ENCODE data around the gene PPM1E. TPM values are rescaled to one million over a fixed set of nuclear protein-coding genes. Genes with fewer than 3 reads are reported as not detected.

The PPM1E gene
- total RNA-seq, 2 donors from 2014 or later: not detected

- Mint-ChIP-seq H3K4me3 (no peak overlapping the region), H3K27ac (peak overlapping the region; percentile 52 to 67), H3K4me1 (ENCODE audit: low read depth in 2 of 2) (peaks cover 5 to 11% of the 10 kb centered on the region in 2 donors), H3K27me3 (no peaks in the 10 kb centered on the region), H3K9me3 (no peaks in the 10 kb centered on the region), H3K36me3 (peaks cover 3% of the 10 kb centered on the region)
- ATAC-seq (no peak), DNase-seq (ENCODE audit: low spot score) (peak; percentile 66)
Observed at GRCh38 chr17:59004338-59005111, 248.9 kb downstream of the PPM1E start.

GRCh38 chr17:59007995-59008394, 252.3 kb downstream of the PPM1E start:
- H3K4me1 Mint-ChIP-seq (ENCODE audit: low read depth in 2 of 2): peaks cover 2 to 4% of the 10 kb centered on the region in 2 donors
- ATAC-seq (no peak), DNase-seq (ENCODE audit: low spot score) (no peak)
- H3K9me3 Mint-ChIP-seq: no peaks in the 10 kb centered on the region
- H3K27me3 Mint-ChIP-seq: no peaks in the 10 kb centered on the region
- H3K4me3 Mint-ChIP-seq: no peak overlapping the region
- H3K36me3 Mint-ChIP-seq: peaks cover 6% of the 10 kb centered on the region
- no peak overlapping the region for H3K27ac Mint-ChIP-seq

- Mint-ChIP-seq H3K27me3 (no peaks in the 10 kb centered on the region), H3K4me1 (ENCODE audit: low read depth in 2 of 2) (peaks cover 2 to 4% of the 10 kb centered on the region in 2 donors), H3K27ac (no peak overlapping the region), H3K36me3 (peaks cover 6% of the 10 kb centered on the region), H3K4me3 (no peak overlapping the region), H3K9me3 (no peaks in the 10 kb centered on the region)
- DNase-seq (ENCODE audit: low spot score) (no peak), ATAC-seq (no peak)
Observed at GRCh38 chr17:59008737-59009136, 253.1 kb downstream of the PPM1E start.

- no peaks in the 10 kb centered on the region for H3K4me1 Mint-ChIP-seq (ENCODE audit: low read depth in 2 of 2)
- no peak for ATAC-seq
Observed at GRCh38 chr17:59010026-59010425, 254.4 kb downstream of the PPM1E start.

GRCh38 chr17:59011975-59012374, 256.3 kb downstream of the PPM1E start:
- H3K4me3 Mint-ChIP-seq: no peak overlapping the region
- no peak overlapping the region for H3K27ac Mint-ChIP-seq
- no peaks in the 10 kb centered on the region for H3K27me3 Mint-ChIP-seq
- no peaks in the 10 kb centered on the region for H3K9me3 Mint-ChIP-seq
- H3K36me3 Mint-ChIP-seq: peaks cover 6% of the 10 kb centered on the region
- no peak for ATAC-seq
- H3K4me1 Mint-ChIP-seq (ENCODE audit: low read depth in 2 of 2): no peaks in the 10 kb centered on the region
- DNase-seq (ENCODE audit: low spot score): no peak

More at GRCh38 chr17:59010026-59010425, 254.4 kb downstream of the PPM1E start:
- no peak overlapping the region for H3K4me3 Mint-ChIP-seq
- H3K27ac Mint-ChIP-seq: no peak overlapping the region
- peaks cover 6% of the 10 kb centered on the region for H3K36me3 Mint-ChIP-seq
- no peak for DNase-seq (ENCODE audit: low spot score)
- H3K9me3 Mint-ChIP-seq: no peaks in the 10 kb centered on the region
- H3K27me3 Mint-ChIP-seq: no peaks in the 10 kb centered on the region

GRCh38 chr17:59018019-59018418, 262.4 kb downstream of the PPM1E start:
- DNase-seq (ENCODE audit: low spot score): no peak
- Mint-ChIP-seq H3K9me3 (no peaks in the 10 kb centered on the region), H3K36me3 (peaks cover 9% of the 10 kb centered on the region), H3K27ac (no peak overlapping the region), H3K4me1 (ENCODE audit: low read depth in 2 of 2) (no peaks in the 10 kb centered on the region), H3K4me3 (no peak overlapping the region), H3K27me3 (no peaks in the 10 kb centered on the region)
- no peak for ATAC-seq

GRCh38 chr17:59024916-59025315, 269.3 kb downstream of the PPM1E start:
- peaks cover 0 to 3% of the 10 kb centered on the region in 2 donors for H3K4me1 Mint-ChIP-seq (ENCODE audit: low read depth in 2 of 2)
- H3K9me3 Mint-ChIP-seq: no peaks in the 10 kb centered on the region
- no peak overlapping the region for H3K27ac Mint-ChIP-seq
- H3K27me3 Mint-ChIP-seq: no peaks in the 10 kb centered on the region
- H3K36me3 Mint-ChIP-seq: peaks cover 20% of the 10 kb centered on the region
- no peak for ATAC-seq
- H3K4me3 Mint-ChIP-seq: no peak overlapping the region
- no peak for DNase-seq (ENCODE audit: low spot score)

- Mint-ChIP-seq H3K4me1 (ENCODE audit: low read depth in 2 of 2) (peaks cover 0 to 3% of the 10 kb centered on the region in 2 donors), H3K4me3 (no peak overlapping the region), H3K36me3 (peaks cover 13% of the 10 kb centered on the region), H3K27ac (no peak overlapping the region), H3K27me3 (no peaks in the 10 kb centered on the region), H3K9me3 (no peaks in the 10 kb centered on the region)
- DNase-seq (ENCODE audit: low spot score) (no peak), ATAC-seq (no peak)
Observed at GRCh38 chr17:59026176-59026939, 270.7 kb downstream of the PPM1E start.

- DNase-seq (ENCODE audit: low spot score) (no peak), ATAC-seq (no peak)
- Mint-ChIP-seq H3K36me3 (peaks cover 11% of the 10 kb centered on the region), H3K27ac (no peak overlapping the region), H3K27me3 (no peaks in the 10 kb centered on the region), H3K9me3 (no peaks in the 10 kb centered on the region), H3K4me1 (ENCODE audit: low read depth in 2 of 2) (peaks cover 0 to 3% of the 10 kb centered on the region in 2 donors), H3K4me3 (no peak overlapping the region)
Observed at GRCh38 chr17:59027750-59028149, 272.1 kb downstream of the PPM1E start.

GRCh38 chr17:59028328-59028727, 272.7 kb downstream of the PPM1E start:
- ATAC-seq: no peak
- H3K9me3 Mint-ChIP-seq: no peaks in the 10 kb centered on the region
- no peak for DNase-seq (ENCODE audit: low spot score)
- H3K4me3 Mint-ChIP-seq: no peak overlapping the region
- peaks cover 11% of the 10 kb centered on the region for H3K36me3 Mint-ChIP-seq
- H3K27ac Mint-ChIP-seq: no peak overlapping the region
- peaks cover 0 to 3% of the 10 kb centered on the region in 2 donors for H3K4me1 Mint-ChIP-seq (ENCODE audit: low read depth in 2 of 2)
- H3K27me3 Mint-ChIP-seq: no peaks in the 10 kb centered on the region

- Mint-ChIP-seq H3K4me3 (no peak overlapping the region), H3K27ac (no peak overlapping the region), H3K27me3 (no peaks in the 10 kb centered on the region), H3K9me3 (no peaks in the 10 kb centered on the region), H3K4me1 (ENCODE audit: low read depth in 2 of 2) (peaks cover 0 to 3% of the 10 kb centered on the region in 2 donors), H3K36me3 (peaks cover 14% of the 10 kb centered on the region)
- DNase-seq (ENCODE audit: low spot score) (no peak), ATAC-seq (no peak)
Observed at GRCh38 chr17:59030811-59031210, 275.2 kb downstream of the PPM1E start.

Other genes starting within 250 kb of the PPM1E start
- 100 to 1,000 TPM in 1 of 2 donors, 10 to 100 TPM in 1; 60.1 to 104 TPM for gene MTMR4, start 241.2 kb upstream of the PPM1E start, total RNA-seq
- under 1 TPM; 0.12 to 0.22 TPM for gene TEX14, start 63.8 kb upstream of the PPM1E start, total RNA-seq
- gene RAD51C, start 63.3 kb upstream of the PPM1E start, total RNA-seq: 10 to 100 TPM; 57.8 to 65.3 TPM

Measured in natural killer cell treated with Interleukin-12 subunit alpha and Interleukin-12 subunit beta and Interleukin-15 and Interleukin-18, amount 100 ng/mL, for 72 hours (primary cell).